NCI-H1417 treated with DMSO at 0.1 percent for 48 hours (cell line): ENCODE results near the gene PRKCH.
"Not testable (repeated sequence)": the region's sequence is repeated elsewhere in the genome, so short reads cannot be mapped to it uniquely, and the experiment has no call there.

ENCODE experiments used
- DNase-seq: peaks from one replicate; lab custom pipeline; 2025; lab: John Stamatoyannopoulos, UW

The PRKCH gene

DNA sequence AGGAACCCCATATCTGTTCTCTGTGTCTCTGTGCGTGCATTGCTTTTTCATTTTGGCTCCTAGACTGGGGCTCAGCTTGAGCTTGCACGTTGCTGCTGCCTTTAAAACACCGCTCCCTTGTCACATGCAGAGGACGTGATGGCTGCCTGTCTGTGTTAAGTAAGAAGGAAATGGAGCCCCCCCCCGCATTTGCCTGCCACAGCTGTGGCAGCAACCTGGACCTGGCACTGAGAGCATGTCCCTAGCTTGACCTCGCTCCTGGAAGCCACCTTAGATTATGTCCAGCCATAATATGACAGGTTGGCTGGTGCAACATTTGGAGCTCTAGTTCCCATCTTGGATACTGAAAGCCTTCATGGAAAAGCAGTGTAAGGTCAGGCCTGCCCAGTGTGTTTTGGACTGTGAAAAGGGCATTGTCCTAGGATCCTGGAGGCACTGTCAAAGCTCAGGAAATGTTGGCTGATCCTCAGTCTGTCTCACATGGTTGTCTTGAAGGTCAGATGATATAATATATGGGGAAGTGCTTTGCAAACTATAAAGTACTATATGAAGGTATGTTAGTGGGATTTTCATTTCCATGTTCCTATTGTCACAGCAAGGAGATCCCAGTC, 73.8 kb downstream of the PRKCH start:
- DNase-seq: no peak

DNA sequence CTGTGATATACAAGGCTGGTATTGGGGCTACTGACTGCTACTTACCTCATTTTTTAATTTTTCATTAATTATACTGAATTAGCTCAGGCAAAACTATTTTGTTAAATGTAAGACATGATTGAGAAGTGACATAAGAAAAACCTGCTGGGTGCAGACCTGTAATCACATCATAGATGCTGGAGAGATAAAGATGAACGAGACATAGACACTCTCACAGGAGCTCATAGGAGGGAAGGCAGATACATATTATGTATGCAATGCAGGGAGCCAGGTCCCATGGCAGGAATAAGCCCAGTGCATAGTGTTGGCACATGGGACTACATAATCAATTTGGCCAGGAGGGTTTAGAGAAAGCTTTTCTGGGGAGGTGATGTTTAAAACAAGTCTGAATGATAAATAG, 74.9 kb downstream of the PRKCH start:
- no peak for DNase-seq

DNA sequence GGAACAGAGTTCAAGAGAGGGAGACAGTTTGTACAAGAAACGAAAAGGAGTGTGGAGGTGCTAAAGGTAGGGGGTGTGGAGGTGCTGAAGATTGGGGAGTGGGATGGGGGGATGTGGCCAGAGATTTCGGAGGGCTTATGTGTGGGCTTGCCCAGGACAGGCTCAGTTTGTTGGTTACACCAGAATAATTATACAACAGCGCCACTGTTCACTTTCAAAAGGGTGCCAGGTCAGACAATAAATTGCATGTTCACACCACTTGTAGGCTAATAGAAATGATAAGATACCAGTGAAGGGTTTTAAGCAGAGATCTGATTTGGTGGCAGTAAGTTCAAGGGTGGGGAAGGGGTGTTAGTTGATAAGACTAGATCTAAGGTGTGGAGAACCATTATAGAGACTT, 75.3 kb downstream of the PRKCH start:
- no peak for DNase-seq

DNA sequence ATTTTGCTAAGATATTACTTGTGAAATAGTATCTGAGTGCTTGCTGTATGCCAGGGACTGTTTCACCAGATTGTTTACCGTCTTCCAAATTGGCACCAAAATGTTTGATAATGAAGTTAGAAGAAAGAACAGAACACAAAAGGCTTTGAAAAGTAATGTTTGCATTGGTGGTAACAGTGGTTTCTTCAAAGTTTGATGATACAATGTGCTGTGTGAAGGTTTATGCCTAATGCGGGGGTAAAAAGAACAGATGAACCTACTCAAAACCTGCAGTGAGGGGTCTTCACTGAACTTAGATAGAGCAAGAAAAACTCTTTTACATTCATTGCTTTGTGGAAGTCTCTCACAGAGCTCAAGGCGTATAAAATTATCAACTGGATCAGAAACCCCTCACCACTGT, 76.2 kb downstream of the PRKCH start:
- DNase-seq: no peak

DNA sequence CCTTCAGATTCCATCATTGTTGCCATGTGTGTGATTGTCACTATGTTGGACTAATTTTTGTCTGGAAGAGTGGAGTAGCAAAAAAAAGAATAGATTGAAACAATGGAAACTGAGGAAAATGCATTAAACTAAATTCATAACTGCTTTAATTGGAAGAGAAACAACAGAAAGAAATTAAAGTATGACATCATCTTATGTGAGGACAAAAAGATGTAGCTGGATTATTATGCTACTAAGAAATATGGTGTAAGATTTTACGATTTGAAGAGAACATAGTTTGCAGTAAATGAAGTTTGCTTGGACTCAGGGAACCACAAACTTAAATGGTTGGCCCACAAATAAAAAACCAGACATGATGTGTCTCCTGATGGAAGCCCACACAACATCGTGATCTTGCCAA, 76.8 kb downstream of the PRKCH start:
- DNase-seq: no peak

DNA sequence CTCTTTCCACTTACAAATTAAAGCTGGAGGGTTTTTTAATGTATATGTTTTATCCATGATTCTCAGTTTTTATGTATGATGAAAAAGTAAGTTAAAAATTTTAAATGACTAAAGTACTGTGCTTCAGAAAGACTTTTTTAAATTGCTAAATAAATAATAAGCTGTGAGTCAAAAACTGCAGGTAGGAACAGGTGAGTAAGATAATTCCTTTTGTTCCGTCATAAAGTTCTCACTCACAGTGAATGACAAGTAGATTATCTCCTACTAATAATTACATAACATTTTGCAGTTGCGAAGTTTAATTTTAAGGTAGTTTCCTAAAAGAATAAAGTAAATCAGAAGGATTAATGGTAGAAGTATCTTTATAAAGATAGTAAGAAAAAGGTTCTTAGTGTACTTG, 78.0 kb downstream of the PRKCH start:
- DNase-seq: no peak

DNA sequence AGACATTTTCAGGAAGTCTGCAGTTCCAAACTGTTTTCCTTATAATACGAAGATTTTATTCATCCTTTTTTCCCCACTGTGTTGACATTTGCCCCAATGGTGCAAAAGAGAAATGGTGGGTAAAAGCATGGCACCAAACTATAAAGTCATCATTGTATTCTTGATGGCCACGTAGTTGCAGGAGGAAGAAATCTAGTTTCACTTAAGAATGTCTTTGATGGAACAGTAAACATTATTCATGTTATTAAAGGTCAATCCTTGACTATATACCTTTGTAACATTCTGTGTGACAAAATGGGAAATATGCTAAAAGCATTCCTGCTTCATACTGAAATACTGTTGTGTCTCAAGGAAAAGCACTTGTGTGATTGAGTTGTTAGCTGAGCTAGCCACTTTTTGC, 80.1 kb downstream of the PRKCH start:
- DNase-seq: no peak

DNA sequence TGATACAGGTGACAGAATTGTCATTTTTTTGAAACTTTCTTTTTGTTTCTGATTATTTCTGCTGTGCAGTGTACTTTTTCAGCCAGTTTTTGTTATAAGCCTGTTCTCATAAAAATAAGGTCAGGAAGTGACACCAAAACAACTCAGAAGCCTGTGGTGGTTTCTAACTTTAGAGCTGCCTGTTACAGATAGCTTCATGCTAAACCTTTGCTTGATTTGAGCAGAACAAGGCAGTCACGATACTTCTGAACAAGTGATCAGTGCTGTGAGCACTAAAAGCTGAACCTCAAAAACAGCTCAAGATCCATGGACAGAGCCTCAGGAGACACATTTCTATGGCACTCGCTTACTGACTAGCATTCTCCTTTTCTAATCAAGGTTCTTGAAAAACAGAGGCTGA, 82.0 kb downstream of the PRKCH start:
- DNase-seq: no peak

DNA sequence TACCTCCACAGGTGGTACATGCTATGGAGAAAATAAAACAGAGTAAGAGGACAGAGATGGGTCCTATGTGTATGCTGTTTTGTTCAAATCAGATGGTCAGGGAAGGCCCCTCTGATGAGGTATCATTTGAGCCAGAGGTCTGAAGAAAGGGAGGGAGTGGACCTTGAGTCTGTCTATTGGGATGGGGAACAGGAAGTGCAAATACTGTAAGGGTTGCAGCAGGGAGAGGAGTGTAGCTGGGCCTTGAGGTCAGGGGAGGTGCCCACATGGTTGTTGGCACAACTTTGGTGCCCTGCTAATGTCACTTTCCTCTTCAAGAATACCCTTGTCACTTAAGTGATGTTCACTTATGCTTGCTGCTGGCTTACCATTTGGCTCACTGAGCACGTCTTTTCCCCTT, 83.3 kb downstream of the PRKCH start:
- DNase-seq: no peak

DNA sequence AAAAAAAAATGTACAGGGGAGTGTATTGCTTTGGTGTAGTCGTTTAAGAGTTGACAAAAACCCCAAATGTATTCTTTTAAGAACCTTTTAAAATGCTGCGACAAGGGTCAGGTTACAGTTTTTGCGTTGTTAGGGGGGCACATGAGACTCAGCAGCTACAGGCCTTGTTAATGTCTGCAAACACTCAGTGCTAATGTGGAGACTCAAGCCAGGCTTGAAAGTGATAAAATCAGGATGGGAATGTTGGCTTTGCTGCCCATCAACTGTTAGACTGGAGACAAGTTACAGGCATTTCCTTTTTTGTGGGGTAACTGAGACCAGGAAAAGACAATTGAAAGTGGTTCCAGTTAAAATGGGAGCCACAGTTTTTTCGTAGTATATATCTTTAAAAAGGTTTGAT, 84.8 kb downstream of the PRKCH start:
- DNase-seq: no peak

DNA sequence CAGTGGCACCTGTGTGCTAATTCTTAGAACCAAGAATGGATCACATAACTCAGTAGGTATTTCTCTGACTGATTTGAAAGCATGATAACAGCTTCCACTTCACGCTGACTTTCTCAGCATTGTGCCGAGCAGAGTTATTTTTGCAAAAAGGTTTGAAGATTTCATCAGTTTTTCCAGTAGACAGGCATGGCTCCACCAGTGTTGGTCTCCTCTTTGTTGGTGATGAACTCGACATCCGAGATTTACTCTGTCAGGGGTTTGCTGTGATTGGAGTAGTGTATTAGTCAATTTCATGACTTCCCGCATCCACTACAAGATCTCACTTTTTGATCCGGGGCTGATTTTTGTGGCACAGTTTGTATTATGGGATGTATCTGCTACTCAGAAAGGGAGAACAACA, 85.3 kb downstream of the PRKCH start:
- DNase-seq: no peak

DNA sequence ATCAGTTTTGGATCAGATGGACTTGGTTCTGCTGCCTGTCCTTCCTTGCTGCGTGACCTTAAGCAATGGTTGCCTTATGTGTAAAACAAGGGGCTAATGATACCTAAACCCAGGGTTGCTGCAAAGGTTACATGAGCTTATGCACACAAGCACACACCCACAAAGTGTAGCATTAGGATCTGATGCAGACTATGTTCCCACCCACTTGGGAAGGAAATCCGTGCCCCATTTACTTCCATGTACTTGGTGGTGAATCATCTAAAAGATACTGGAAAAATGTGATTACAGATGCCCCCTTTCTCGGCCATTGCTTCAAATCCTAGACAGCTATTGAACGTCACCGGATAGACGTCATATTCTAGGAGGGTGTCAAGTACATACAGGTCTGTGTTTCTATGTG, 87.1 kb downstream of the PRKCH start:
- no peak for DNase-seq

DNA sequence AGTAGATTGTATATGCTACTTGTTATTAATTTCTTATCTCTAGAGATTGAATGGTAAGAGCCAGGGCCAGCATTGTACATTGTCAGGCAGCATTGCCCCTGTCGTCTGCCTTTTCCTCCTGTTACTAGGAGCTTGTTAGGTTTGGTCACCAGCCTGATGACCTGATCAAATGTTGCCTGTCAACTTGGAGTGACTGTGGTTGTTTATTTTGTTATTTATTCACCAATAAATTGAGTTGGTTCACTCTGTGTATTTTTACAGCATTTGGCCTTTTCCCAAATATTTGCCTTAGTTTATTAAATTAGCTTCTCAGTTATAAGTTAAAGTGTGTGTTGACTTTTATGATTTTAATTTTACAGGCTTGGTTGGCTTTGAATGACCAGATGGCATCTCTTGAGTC, 88.4 kb downstream of the PRKCH start:
- DNase-seq: no peak

DNA sequence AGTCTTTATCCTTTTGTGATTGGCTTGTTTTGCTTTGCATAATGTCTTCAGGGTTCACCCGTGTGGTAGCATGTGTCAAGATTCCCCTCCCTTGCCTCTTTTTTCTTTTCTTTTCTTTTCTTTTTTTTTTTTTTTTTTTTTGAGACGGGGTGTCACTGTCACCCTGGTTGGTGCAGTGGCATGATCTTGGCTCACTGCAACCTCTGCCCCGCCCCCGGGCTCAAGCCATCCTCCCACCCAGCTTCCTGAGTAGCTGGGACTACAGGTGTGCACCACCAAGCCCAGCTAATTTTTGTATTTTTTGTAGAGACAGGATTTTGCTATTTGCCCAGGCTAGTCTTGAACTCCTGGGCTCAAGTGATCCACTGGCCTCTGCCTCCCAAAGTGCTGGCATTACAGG, 94.6 kb downstream of the PRKCH start:
- not testable (repeated sequence) for DNase-seq

DNA sequence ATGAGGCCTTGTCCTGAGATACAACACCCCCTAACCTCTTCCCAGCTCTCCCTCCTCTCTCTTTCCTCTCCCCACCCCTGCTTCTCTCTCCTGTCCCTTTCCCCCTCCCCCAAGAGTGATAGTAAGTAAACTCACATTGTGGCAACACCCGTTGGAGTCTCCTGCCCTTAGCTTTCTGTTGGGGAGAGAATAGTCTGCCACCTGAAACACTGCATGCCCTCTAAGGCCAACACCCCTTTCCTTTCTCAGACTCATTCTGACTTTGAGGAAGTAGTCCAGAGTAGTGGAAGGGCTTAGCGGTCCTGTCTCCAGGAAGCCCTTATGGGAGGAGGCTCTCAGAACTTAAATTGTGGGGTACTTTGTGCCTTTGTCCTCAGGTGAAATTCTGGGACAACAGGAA, 95.2 kb downstream of the PRKCH start:
- no peak for DNase-seq

DNA sequence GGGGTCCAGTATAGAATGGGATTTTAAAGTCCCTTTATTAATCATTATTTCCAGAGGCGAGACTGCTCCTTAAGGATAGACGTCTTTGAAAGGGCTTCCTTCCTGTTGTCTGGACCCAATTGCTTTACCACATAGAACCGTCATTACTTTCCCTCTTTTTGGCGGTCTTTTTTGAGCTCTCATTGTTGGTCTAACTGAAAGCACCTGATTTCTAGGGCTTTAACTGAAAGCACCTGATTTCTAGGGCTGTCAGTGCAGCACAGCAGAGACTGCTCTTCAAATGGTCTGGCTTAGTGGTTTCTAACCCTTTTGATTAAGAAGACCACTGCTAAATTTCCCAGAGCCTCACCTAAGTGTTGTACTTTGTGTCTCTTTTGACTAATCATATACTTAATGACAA, 95.8 kb downstream of the PRKCH start:
- DNase-seq: no peak

DNA sequence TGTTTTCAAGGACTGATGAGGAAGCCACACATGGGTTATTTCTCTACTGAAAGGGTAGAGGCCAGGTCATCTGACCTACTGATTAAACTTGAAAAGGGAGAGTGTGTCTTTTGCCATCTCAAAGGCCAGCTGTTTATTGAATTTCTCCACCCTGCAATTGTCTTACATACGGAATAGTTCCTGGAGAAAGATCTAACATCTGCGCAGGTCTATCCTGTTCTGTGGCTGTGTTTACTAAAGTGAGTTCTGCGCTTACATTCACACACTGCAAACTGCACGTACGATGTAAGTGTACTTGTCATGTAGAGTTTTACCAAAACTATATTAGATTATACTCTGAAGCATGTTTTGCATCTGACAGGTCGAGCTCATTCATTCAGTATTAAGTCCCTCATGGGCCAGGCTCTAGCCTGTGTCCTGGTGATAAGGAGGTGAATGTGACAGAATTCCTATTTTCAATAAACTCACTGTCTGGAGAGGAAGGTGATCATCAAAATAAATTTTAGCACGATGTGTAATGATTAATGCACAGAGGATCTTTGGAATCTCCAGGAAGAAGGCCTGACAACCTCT, 96.6 kb downstream of the PRKCH start:
- DNase-seq: no peak

DNA sequence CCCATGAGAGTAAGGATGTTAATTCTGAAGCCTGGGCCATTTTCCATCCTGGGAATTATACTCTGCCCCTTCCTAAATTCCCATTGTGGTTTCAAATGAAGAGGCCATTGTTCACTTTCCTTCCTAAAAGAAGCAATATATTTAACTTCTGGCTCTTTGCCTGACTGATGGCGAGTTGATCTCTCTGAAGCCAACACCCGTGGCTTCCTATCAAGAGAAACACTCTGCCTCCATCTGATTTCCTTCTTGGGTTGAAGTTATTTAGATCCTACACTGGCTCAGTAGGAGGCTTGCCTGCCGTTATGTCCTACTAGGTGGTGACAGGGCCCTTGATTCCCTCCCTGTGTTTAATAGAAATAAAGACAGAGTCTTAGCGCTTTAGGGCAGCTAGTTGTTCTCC, 97.4 kb downstream of the PRKCH start:
- no peak for DNase-seq

DNA sequence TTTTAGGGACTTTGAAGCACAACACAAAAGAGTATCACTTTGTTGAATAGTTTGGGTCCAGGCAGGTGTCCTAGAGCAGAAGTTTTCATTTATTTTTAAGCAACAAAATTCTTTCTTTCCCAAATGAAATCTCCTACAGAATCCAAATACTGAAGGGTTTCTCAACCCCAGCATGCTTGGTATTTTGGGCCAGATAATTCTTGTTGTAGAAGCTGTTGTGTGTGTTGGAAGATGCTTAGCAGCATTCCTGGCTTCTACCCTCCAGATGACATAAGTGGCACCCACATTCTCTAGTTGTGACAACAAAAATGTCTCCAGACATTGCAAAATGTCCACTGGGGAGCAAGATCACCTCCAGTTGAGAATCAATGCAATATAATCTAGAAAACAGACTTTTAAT, 97.8 kb downstream of the PRKCH start:
- DNase-seq: no peak

DNA sequence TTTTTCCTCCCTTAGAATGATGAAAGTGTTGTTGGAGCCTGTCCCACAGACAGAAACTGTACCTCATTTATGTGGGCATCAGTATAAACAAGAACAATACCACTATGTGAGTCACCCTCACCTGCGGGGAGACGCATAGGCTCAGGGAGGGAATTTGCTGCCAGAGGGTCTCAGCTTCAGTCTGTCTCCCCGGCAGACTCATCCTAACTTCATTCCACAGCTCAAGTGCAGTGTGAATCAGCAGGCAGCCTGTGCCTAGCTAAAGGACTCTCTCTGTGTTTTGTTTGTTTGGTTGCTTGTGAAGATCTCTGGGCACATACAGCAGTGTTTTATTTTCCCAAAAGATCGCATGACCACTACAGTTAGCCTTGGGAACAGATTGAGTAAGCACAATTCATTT, 98.9 kb downstream of the PRKCH start:
- DNase-seq: no peak

DNA sequence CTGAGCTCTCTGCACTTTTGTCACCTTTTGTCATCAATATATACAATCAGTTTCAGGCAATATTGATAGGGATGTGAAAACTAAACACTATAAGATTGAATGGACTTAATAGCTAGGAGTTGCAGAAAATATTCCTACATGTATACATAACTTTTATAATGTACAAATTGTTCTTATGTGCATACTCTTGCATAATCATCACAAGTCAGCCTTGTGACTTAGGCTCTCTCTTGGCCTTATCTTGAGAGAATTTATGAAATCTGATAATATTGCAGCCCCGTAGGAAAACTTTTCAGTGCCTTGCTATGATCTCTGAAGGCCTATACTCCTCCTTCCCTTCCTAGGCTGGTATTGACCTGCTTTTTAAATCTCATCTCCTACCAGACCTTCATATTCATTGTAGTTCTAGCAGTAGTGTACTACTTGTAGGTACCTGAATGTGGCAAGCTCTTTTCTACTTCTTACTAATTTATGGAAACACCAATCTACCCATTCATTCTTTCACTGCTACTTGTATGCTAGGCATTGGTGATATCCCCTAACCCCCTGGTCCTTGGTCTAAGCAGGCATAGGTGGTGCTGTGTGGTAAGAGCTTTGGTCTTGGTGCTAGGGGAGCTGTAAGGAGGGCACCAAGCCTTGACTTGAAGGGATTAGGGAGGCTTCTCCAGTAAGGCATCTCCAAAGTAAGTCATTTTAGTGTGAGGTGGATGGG, 100.0 kb downstream of the PRKCH start:
- no peak for DNase-seq

DNA sequence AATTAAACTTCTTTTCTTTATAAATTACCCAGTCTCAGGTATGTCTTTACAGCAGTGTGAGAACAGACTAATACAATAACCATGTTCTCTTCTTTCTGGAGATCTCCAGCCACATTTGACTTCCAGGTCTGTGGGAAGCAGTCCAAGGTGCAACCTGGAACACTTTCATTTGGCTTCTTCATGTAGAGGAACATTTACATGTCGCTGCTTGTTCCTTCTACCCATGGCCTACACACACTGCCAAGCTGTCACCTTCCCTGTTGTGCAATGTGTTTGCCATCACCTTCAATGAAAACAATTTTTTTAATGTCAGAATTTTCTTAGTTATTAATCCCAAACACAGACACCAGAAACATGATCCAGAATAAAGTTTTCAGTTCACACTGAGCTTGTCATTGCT, 104.7 kb downstream of the PRKCH start:
- no peak for DNase-seq

DNA sequence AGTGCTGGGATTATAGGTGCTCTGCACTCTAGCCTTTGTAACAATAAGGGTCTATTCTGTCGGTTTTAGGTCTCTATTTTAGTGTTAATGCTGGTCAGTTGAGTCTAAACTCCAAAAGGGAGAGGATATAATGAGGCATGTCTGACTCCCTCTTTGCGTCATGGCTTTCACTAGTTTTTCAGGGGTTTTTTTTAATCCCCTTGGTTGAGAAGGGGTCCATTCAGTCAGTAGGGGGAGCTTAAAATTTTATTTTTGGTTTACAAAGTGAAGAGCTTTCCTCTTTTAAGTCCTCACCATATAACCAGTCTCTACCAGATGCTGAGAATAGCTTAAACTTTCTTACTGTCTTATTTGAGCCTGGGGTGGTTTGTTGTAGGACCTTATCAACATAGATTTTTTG, 106.9 kb downstream of the PRKCH start:
- no peak for DNase-seq

DNA sequence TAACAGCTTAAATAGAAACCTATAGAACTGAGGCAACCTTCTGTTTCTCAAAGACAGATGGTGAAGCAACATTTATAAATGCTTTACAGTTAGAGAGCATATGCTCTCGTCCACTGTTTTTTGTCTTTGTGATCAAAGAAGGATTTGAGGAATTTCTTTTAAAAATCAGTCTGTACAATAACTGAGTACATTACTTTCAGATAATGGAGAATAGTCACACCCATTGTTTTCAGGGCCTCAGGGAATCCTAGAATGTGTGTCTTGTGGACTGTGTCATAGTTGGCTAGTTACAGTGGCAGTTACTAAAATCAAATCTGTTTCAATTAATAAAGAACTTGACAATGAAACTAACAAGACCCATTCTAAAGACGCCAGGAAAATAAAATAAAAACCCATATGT, 107.9 kb downstream of the PRKCH start:
- no peak for DNase-seq
